ENCODE data around the gene MEF2C.

The MEF2C gene

DNA sequence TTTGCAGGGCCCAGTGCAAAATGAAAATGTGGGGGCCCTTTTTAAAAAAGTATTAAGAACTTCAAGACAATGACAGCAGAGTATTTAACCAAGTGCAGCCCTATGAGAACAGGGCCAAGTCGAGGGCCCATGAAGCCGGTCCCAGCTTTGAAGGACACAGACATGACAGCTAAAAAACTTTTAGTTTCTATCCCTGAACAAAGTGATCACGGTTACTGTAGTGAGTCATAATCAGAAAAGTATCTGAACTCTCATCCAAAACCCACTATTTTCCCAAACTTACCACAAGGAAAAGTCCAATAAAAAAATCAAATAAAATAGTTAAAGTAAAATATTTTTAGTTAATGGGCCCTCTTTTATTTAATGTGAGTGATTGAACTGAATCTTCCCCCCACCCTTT lies 126.0 kb downstream of the MEF2C start:
- DNase-seq (ENCODE audit: low read depth): no peak

DNA sequence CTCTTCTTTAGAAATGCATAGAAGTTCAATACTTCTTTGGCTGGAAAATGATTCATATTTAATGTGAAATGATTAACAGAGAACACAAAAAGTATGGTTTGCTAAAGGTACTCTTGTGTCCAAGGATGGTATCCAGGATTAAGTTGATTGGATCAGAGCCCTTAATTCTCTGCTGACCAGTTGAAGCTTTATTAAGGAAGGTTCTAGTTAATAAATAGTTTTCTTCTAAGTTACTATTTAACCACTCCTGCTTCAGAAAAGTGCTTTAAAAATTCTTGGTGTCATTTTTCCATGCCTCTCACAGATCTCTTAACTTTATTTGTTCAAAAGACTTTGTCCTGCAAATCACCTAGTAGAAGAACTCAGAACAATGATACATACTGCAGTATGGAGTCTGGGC lies 134.3 kb downstream of the MEF2C start:
- no peak for DNase-seq (ENCODE audit: low read depth)

DNA sequence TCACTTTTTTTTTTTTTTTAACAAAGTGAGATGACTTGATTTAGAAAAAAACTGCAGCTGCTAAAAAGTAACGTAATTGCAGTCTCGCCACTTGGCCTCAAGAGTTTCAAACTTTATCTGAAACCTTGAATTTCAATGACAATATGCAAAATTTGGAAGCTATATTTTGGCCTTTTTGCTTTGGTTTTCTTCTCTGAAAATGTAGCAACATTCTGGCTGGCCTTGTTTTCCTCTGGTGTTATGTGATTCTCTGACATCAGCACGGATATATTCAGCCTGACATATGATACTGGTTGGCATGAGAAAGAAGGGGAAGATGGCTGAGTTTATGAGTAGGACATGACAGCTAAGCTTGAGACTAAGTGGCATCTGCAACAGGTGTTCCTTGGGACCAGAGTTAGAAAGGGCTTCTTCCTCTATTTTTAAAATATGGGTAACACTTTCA lies 136.5 kb downstream of the MEF2C start:
- no peak for DNase-seq (ENCODE audit: low read depth)

DNA sequence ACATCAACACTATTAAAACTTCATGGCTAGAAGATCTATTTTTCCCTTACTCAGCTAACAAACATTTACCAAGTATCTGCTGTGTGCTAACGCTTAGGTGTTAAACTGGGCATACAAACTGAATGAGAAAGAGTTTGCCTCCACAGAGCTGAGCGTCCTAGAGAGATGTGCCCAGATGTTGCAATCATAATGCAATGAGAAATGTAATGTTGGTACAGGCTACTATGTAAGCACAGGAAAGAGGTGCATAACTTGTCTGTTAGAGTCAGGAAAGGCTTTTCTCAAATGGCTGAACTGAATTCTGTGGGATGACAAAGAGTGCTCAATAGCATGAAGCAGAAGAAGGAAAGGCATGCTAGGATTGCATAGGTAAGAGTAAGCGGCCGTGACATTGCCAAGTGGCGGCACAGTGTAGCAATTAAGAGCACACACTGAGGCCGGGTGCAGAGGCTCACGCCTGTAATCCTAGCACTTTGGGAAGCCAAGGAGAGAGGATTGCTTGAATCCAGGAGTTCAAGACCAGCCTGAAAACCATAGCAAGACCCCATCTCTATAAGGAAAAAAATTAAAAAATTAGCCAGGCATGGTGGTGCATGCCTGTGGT lies 137.8 kb downstream of the MEF2C start:
- no peak for DNase-seq (ENCODE audit: low read depth)

DNA sequence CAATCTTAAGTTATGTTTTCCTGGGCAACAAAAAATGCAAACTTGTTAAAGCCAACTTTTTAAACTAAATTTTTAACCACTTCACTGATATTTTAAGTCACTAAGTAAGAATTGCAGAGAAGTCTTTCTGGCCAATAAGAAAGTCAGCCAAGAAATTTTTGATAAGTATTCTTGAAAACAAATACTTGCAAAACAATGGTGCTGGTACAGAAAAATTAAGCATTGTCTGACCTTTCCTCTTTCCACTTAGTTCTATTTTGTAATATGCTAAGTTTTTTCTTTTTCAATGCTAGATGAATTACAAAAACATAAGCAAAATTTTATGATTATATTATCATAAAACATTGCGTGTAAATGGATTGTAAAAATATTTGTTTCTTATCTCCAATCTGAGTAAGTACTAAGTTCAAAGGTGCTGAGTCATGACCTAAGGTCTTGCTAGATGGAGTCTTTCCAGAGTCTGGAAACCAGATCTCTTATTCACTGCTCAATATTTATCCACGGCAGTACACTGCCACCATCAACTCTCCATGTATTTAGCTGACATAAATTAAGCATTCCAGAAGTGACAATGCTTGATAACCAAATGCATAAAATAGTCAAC lies 139.7 kb downstream of the MEF2C start:
- DNase-seq (ENCODE audit: low read depth): no peak

DNA sequence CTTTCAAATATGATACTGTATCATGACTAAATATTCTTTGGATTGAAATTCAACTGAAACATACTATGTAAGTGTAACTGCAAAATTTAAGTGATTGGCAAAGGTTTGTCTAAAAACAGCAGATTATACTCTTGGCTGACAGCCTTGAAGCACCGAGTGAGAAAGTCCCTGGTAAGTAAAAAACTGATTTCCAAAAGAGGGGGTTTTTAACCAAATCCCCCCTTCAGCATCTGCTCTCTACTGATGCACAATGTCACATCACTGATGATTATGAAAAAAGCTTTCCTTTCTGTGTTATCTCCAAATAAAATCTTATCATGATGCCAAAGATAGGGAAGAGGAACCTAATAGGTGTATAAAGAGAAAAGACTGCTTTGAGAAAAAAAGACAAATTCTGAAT lies 141.0 kb downstream of the MEF2C start:
- no peak for DNase-seq (ENCODE audit: low read depth)

DNA sequence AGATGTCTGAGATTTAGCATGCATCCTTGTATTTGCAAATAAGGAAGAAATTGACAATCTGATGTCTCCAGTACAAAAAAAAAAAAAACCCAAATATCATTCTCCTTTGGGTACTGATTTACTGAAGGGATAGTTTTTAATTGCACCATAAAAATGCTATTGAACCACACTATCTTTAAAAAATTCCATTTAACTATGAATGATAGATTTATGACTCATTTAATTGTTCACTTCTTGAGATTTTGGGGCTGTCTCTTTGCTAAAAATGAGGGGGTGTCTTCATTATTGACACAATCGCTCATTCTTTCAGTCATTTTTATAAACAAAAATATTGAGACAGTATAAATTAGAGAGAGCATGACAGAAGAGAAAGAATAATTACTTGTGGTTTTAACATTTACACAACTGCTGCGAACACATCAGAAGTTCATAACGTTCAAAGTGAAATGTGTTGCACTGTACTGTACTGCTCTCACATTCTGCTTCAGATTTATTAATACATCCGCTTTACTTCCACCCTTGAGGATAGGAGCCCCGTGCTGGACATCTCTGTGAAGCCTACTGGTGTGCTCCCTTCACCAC lies 142.3 kb downstream of the MEF2C start:
- DNase-seq (ENCODE audit: low read depth): no peak

DNA sequence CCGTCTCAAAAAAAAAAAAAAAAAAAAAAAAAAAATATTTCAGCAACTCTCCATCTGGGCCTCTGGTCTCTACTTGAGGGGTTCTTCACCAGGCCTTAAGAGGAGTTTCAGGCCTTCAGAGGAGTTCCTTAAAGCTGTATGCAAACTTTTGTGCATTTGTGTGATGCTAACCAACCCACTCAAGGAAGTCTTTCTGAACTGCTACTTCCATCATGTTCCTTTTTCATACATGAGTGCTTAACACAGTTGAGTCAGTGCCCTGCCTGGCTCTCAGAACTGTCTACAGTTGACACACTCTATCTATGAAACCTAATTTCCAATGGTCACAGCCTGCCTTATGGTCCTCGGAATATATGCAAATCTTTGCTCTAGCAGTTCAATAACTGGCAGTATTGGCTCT lies 146.5 kb downstream of the MEF2C start:
- no peak for DNase-seq (ENCODE audit: low read depth)

DNA sequence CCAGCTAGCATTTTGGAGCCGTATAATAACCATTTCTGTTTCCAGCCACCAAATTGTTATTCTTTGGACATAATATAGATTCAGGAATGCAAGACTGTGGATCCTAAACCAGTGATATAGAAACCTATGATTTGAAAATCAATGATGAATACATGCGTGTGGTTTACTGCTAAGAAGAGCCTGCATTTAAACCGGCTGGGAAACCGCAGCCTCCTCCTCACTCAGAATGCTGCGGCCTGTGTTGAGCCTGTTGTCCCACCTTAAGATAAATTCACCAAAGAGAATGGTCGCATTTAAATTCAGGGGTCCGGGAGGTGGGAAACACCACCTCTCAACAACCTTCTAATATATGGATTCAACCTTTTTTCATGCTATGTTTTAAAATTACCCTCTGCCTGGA lies 148.0 kb downstream of the MEF2C start:
- no peak for DNase-seq (ENCODE audit: low read depth)

DNA sequence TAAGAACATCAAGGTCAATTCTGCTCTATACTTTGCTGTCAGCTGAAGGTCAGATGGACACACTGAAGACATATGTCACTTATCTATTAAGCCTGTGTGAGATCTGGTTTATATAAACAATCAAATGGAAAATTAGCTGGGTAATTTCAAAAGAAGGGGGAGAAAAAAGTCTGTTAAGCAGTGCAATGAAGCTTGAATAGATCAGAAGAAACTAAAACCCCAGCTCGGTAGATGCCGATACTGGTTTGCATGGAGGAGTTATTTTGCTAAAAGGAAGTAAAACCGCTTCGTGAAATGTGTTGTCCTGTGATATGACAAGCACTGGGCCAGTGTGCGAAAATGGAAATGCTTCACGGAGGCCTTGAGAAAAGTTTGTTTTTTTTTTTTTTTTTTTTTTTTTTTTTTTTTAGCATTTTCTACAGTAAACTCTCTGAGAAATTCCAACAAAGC lies 148.8 kb downstream of the MEF2C start:
- DNase-seq (ENCODE audit: low read depth): no peak

DNA sequence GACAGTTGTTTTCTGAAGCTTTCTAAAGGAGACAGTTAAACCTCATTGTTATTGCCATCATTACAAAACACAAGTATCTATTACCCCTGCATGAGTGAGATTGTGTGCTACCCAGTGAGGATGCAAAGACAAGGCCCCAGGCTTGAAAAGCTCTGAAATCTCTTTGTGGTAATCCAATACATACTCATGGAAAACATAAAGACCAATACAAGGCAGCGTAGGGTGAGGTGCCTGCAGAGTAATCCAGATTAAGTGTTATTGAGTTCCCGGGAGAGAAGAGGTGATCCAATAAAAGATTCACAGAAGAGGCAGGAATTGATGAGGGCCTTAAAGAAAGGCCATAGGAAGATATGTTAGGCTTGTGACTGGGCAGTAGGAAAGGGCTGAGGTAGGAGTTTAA lies 150.1 kb downstream of the MEF2C start:
- DNase-seq (ENCODE audit: low read depth): no peak

DNA sequence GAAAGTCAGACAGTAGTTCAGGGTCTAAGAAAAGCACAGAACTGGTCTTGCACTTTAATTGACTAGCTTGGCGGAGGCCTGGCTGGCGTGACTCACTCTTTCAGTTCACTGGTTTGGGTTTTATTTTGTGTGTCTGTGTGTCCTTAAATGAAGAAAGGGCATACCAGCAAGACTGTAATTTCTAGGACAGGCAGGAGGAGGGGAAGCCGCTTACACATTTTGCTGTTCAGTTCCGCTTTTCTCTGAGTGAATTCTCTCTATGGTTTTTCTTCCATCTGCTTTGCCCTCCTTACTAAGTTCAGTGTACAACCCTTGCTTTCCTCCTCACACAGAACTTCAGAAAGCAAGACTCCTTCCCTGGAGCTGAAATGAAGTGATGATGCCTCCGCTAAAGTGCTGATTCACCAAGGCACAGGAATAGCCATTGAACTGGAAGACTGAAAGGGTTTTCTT lies 150.8 kb downstream of the MEF2C start:
- DNase-seq (ENCODE audit: low read depth): no peak

DNA sequence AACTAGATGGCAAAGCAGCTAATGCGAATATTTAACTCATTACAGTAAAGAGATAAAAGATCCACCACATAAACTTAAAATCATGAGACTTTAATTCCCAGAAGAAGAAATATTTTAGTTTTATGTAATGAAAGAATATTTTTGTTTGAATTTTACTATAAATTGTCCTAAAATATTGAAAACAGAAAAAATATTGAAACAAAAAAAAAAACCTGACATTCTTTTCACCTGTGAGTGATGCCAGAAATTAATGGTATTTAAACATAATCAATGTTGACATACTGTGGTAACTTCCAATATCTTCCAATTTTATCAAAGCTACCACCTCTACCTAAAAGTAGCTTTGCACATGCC lies 153.2 kb downstream of the MEF2C start:
- no peak for DNase-seq (ENCODE audit: low read depth)

DNA sequence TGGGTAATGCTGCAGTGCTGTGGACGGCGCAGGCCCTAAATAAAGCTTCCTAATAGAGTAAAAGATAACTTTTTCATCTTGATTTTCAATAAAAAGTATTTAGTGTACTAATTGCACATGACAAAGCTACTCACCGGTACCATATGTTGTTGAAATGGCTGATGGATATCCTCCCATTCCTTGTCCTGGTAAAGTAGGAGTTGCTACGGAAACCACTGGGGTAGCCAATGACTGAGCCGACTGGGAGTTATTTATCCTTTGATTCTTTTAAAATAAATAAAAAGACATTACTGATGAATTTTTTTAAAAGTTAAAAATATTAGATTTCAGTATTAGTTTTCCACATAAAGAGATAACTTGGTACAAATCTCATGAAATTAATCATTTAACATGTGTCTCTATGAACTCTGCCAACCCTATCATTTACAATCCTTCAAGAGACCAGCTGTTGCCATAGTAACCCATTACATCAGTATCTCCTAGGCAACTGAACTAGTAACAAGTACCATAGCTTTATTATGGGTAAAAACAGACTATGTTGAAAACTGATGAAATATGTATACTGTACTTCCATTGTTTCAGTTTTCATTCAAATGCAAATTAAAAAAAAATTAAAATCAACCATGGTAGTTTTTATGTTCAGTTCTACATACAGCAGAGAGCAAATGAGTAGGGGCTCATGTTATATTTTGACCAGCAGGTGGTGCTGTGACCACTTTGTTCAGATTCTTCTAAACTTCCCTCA lies 153.7 kb downstream of the MEF2C start:
- DNase-seq (ENCODE audit: low read depth): no peak

DNA sequence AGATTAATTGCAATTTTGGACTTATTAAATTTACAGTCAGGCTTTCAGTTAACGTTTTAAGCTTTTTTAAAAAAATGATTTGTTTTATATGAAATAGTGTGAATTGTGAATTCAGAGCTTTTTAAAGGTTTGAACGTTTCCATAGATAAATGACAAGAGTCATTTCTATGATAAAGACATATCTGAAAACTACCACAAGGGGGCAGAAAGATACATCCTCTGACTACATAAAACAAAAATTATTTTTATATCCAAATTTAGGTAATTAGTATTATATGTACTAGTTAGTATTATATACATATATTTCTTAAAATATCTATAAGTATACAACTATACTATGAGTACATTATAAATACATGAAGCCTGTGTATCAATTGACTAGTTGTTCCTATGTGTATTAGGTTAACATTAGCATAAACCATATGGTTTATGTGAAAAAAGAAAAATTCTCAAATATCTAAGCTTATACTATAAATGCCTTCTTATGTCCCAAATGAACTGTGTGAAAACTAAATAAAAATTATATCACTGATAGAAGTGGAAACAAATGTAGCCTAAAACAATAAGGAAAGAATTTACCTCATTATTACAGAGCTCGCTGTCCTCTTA lies 155.2 kb downstream of the MEF2C start:
- DNase-seq (ENCODE audit: low read depth): no peak

DNA sequence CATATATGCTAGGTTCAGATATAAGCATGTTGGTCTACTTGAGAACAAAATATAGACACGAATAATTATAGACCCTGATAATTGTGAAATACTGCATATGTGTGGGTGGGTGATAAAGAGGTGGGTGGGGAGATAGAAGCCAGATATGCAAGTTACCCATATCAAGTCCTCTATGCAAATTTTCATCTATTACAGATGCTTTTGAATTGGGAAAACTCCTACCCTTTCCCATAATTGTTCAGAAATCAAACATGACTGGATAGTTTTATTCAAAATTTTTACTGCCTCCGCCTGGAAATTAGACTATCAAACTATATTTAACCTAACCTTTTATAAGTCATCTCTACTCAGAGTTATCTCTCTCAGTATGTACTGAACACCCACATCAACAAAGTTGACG lies 157.5 kb downstream of the MEF2C start:
- DNase-seq (ENCODE audit: low read depth): no peak

DNA sequence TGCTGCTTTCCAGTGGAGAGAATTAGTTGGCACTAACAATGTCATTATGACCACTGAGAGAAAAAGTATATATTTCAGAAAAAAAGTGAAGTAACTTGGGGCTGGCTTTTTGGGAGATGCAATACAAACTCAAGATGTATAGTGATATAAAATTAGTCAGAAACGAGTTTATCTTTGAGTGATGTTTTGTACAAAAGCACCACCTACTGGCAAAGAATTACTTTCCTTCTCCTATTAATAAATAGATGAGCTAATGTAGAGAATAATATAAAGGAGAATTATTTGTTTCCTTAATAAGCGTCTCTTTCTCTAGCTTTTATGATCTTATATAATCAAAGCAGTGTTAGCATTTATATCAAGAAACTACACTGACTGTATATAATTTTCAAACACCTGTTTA lies 158.8 kb downstream of the MEF2C start:
- no peak for DNase-seq (ENCODE audit: low read depth)

DNA sequence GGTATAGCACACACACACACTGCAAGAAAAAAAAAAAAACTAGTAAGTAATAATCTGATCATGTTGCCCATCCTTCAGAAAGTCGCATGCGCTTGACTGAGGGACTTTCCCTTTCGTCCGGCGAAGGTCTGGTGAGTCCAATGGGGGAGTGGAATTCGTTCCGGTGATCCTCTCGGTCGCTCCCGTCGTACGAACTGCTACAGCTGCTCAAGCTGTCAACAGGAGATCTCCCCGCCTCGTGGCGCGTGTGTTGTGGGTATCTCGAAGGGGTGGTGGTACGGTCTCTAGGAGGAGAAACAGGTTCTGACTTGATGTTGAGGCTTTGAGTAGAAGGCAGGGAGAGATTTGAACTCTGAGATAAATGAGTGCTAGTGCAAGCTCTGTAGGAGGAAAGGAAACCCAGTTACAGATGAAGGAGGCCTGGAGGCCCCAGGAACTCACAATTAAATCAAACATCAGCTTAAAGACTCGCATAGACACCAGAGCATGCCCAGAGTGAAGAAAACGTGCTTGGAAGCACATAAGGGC lies 160.4 kb downstream of the MEF2C start:
- DNase-seq (ENCODE audit: low read depth): no peak

DNA sequence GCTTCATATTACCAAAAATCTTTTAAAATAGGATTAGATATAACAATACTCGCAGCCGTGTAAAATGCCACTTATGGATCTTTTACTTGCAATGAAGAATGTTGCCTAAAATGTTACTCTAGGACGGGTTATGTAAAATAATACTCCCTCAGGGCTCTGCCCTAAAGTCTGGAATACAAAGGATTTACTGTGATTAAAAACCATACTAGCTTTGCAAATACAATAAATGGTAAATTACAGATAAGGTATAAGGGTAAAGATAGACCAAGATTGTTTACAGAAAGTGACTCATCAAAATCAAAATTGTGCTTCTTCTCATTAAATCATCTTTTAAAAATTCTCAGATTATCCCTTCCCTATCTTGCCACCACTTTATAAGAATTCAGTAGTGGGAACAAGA lies 163.6 kb downstream of the MEF2C start:
- no peak for DNase-seq (ENCODE audit: low read depth)

DNA sequence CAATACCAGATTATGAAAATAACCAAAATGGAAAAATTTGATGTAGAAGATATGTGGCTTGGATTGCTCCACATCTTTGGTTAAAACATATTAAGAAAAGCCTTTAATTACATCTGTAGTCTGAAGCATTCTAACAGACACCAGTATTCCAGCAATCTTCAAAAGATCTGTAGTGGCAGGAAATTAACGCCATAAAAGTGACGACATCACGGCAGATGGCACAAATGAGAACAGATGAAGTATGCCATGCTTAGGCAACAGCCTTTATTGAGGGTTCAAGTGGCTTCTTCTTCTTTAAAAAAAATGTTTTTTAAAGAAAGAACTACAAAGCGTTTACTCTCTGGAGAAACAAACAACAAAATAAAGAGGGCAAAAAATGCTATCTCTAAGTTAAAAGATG lies 164.2 kb downstream of the MEF2C start:
- DNase-seq (ENCODE audit: low read depth): no peak

DNA sequence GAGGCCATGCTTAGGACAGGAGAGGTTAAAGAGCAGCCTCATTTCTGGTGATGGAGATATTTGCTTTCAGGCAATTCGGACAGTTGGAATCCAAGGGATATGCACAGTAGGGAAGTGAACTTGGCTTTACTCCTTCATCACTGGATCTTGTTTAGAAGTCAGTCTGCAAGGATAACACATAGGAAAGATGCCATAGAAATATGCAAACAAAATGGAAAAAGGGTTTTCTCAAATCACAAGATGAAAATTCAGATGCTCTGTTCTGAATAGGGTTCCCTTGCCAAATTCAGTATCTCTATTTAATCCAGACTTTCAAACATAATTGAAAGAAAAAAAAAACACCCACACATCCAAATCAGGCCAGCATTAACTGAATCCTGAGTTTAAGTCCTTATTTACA lies 166.9 kb downstream of the MEF2C start:
- DNase-seq (ENCODE audit: low read depth): no peak

DNA sequence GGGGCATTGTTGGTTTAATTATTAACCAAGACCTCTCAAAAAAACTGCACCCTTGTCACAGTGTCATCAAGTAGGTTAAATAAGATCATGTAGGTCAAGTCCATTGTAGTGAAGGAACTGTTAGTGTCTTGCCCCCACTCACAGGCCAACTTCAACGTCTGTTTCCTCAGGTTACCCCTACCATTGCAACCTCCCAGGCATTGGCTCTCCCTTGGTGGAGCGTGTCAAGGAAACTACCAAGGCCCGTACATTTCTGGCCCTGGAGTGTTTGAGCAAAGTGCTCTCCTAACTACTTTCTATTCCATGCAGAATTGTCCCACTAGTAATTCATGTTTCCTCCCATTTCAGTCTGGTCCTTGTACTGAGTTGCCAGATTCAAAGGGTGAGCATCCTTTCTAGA lies 167.5 kb downstream of the MEF2C start:
- no peak for DNase-seq (ENCODE audit: low read depth)

DNA sequence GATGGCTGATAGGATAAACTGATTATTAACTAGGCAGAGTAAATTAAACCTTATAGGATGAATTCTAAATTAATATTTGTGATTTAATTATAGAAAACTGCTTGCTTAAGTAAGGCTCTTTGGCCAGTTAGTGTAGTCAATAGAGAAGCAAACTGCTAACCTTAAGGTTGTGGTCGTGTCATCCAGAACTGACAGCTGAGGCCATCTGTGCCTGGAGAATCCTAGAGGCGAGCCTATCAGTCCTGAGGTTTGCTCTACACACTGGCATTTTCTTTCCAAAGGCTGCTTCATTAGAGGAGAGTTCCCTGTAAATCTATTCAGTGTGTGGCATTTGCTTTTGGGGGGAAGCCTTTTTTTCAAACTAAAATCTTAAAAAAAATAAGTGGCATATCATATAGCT lies 169.2 kb downstream of the MEF2C start:
- no peak for DNase-seq (ENCODE audit: low read depth)
